Measurements from ENCODE around the gene VIPR1. TPM values are rescaled to one million over a fixed set of nuclear protein-coding genes. Genes with fewer than 3 reads are reported as not detected.
A peak's percentile ranks its signal among the peaks of the same experiment; 100 is the strongest.
"Not testable (repeated sequence)": the region's sequence is repeated elsewhere in the genome, so short reads cannot be mapped to it uniquely, and the experiment has no call there.

VIPR1 gene
- total RNA-seq, 1 donor from 2014 or later, result 0.52 TPM

- Mint-ChIP-seq H3K4me3 (ENCODE audit: low read depth) (peak overlapping the region; percentile 43), H3K27ac (peak overlapping the region; percentile 92), H3K27me3 (ENCODE audit: low read depth) (no peaks in the 10 kb centered on the region), H3K36me3 (ENCODE audit: low read depth) (peaks cover 73% of the 10 kb centered on the region), H3K4me1 (ENCODE audit: low read depth) (peaks cover 28% of the 10 kb centered on the region), H3K9me3 (no peaks in the 10 kb centered on the region)
- DNase-seq (ENCODE audit: low spot score), result peak; percentile 50
- intact Hi-C loops (cut with micrococcal nuclease), result no loop called here
Observed at GRCh38 chr3:42556089-42556632, 53.7 kb downstream of the VIPR1 start.

GRCh38 chr3:42556817-42557216, 54.4 kb downstream of the VIPR1 start:
- Mint-ChIP-seq H3K4me1 (ENCODE audit: low read depth) (peaks cover 31% of the 10 kb centered on the region), H3K27ac (peak overlapping the region; percentile 92), H3K36me3 (ENCODE audit: low read depth) (peaks cover 71% of the 10 kb centered on the region)
- DNase-seq (ENCODE audit: low spot score); H3K9me3 Mint-ChIP-seq; intact Hi-C loops (cut with micrococcal nuclease); H3K27me3 Mint-ChIP-seq (ENCODE audit: low read depth); H3K4me3 Mint-ChIP-seq (ENCODE audit: low read depth): not testable (repeated sequence)

DNA sequence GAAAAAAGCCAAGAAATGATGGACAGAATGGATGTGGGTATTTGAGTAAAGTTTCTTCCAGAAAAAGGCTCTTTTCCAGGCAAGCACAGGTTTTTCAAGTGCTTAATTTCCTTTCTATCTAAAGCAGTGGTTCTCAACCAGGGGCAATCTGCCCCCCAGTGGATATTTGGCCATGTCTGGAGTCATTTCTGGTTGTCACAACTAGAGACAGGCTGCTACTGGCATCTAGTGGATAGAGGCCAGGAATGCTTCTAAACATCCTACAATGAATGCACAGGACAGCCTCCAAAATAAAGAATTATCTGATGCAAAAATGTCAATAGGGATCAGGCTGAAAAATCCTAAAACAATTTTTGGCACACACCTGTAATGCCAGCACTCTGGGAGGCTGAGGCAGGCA, 55.4 kb downstream of the VIPR1 start:
- intact Hi-C loops (cut with micrococcal nuclease), result no loop called here
- Mint-ChIP-seq H3K36me3 (ENCODE audit: low read depth) (peaks cover 68% of the 10 kb centered on the region), H3K27me3 (ENCODE audit: low read depth) (no peaks in the 10 kb centered on the region), H3K4me1 (ENCODE audit: low read depth) (peaks cover 35% of the 10 kb centered on the region), H3K4me3 (ENCODE audit: low read depth) (no peak overlapping the region), H3K27ac (no peak overlapping the region), H3K9me3 (no peaks in the 10 kb centered on the region)
- DNase-seq (ENCODE audit: low spot score), result no peak

GRCh38 chr3:42562047-42562907, 59.8 kb downstream of the VIPR1 start:
- intact Hi-C loops (cut with micrococcal nuclease), result loop anchor here (5.0 kb wide), 1 partner anchor 180 kb away; no protein-coding TSS in a partner anchor
- Mint-ChIP-seq H3K4me1 (ENCODE audit: low read depth) (peaks cover 15% of the 10 kb centered on the region), H3K9me3 (no peaks in the 10 kb centered on the region)

DNA sequence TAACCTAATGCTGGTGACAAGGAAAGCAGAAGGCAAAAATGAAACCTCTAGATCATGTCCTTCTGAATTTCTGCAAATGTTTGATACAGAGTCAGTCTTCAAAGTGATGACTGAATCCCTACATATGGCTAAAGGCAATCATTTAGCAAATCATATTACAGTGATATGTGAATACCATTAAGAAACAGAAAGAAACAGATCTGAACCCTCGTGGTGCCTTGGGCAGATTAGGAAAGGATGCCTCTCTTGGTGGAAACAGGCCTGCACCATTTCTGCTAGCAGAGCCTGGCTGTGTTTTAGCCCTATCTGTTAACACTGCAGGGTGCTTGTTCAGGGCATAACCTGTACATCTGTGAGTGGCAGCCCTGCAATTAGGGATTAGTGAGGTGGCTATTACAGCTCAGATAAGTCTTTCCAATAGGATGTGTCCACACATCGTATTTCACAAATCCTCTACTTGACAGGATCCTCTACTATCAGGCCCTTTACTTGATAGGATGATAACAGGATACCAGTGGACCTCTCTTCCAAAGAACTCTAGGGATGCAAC, 67.2 kb downstream of the VIPR1 start:
- intact Hi-C loops (cut with micrococcal nuclease), result no loop called here
- Mint-ChIP-seq H3K27me3 (ENCODE audit: low read depth) (no peaks in the 10 kb centered on the region), H3K9me3 (peaks cover 11% of the 10 kb centered on the region), H3K27ac (no peak overlapping the region), H3K4me1 (ENCODE audit: low read depth) (peaks cover 10% of the 10 kb centered on the region), H3K4me3 (ENCODE audit: low read depth) (no peak overlapping the region), H3K36me3 (ENCODE audit: low read depth) (peaks cover 57% of the 10 kb centered on the region)
- DNase-seq (ENCODE audit: low spot score), result no peak

More at GRCh38 chr3:42562047-42562907, 59.8 kb downstream of the VIPR1 start:
- Mint-ChIP-seq H3K4me3 (ENCODE audit: low read depth) (no peak overlapping the region), H3K27me3 (ENCODE audit: low read depth) (no peaks in the 10 kb centered on the region), H3K36me3 (ENCODE audit: low read depth) (peaks cover 51% of the 10 kb centered on the region), H3K27ac (peak overlapping the region; percentile 68)
- no peak for DNase-seq (ENCODE audit: low spot score)

DNA sequence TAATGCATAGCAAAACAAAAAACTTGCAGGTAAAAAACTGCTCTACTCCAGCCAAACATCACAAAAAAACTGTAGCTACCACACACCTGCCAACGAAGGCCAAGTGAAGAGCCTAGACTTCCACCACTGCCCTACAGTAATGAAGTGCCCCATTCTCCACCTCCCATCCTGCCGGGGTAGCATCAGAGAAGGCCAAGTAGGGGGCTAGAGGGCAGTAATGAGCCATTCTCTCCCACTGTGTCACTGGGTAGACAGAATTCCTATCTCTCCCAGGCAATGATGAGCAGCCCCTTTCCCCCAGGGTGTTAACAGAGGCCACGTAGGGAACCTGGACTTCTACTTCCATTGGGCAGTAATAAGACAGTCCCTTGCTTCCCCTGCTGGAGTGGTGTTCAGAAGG, 69.8 kb downstream of the VIPR1 start:
- Mint-ChIP-seq H3K36me3 (ENCODE audit: low read depth) (peaks cover 66% of the 10 kb centered on the region), H3K9me3 (peaks cover 22% of the 10 kb centered on the region), H3K4me1 (ENCODE audit: low read depth) (peaks cover 19% of the 10 kb centered on the region), H3K27ac (no peak overlapping the region), H3K4me3 (ENCODE audit: low read depth) (no peak overlapping the region), H3K27me3 (ENCODE audit: low read depth) (no peaks in the 10 kb centered on the region)
- DNase-seq (ENCODE audit: low spot score), result no peak
- intact Hi-C loops (cut with micrococcal nuclease), result no loop called here

DNA sequence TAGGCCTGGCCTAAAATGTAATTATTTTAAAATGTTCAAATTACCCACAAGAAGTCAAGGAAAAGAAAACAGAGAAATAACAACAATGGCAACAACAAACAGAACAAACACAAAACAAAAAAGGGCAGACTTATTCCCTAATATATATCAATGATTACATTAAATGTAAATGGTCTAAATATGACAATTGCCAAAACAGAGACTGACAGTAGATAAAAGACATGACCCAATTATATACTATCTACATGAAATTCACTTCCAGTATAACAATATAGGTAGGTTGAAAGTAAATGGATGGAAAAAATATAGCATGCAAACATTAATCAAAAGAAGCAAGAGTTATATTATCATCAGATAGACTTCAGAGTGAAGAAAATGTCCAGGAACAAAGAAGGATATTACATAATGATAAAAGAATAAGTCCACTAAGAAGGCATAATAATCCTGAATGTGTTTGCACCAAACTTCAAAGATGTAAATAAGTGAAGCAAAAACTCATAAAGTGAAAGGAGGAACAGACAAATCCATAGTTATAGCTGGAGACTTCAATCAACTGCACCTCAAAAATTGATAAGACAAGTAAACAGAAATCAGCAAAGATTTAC, 72.8 kb downstream of the VIPR1 start:
- Mint-ChIP-seq H3K27ac (no peak overlapping the region), H3K4me3 (ENCODE audit: low read depth) (no peak overlapping the region), H3K27me3 (ENCODE audit: low read depth) (no peaks in the 10 kb centered on the region), H3K36me3 (ENCODE audit: low read depth) (peaks cover 72% of the 10 kb centered on the region), H3K9me3 (peaks cover 22% of the 10 kb centered on the region), H3K4me1 (ENCODE audit: low read depth) (peaks cover 27% of the 10 kb centered on the region)
- intact Hi-C loops (cut with micrococcal nuclease), result no loop called here
- no peak for DNase-seq (ENCODE audit: low spot score)

DNA sequence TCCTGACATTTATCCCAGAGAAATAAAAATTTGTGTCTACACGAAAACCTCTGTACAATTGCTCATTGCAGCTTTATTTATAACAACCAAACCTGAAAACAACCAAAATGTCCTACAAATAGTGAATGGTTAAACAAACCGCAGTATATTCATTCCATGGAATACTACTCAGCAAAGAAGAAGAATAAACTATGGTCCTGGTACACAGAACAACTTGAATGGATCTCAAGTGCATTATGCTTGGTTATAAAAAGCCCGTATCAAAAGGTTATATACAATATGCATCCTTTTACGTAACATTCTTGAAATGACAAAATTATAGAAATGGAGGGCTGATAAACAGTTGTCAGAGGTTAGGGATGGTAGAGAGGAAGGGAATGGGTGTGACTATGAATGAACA, 75.6 kb downstream of the VIPR1 start:
- no peak overlapping the region for H3K4me3 Mint-ChIP-seq (ENCODE audit: low read depth)
- peaks cover 22% of the 10 kb centered on the region for H3K9me3 Mint-ChIP-seq
- no peak for DNase-seq (ENCODE audit: low spot score)
- intact Hi-C loops (cut with micrococcal nuclease), result no loop called here
- no peaks in the 10 kb centered on the region for H3K27me3 Mint-ChIP-seq (ENCODE audit: low read depth)
- H3K27ac Mint-ChIP-seq, result no peak overlapping the region
- H3K4me1 Mint-ChIP-seq (ENCODE audit: low read depth), result peaks cover 38% of the 10 kb centered on the region
- H3K36me3 Mint-ChIP-seq (ENCODE audit: low read depth), result peaks cover 61% of the 10 kb centered on the region

DNA sequence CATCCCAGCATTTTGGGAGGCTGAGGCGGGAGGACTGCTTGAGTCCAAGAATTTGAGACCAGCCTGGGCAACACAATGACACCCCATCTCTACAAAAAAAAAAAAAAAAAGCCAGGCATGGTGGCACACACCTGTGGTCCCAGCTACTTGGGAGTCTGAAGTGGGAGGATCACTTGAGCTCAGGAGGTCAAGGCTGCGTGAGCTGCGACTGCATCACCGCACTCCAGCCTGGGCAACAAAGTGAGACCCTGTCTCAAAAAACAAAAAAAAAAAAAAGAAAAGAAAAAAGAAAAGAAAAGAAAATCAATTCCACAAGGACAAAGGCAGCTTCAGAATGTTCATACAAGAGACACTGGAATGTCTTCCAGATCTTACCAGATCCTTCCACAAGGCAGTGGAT, 76.9 kb downstream of the VIPR1 start:
- peaks cover 51% of the 10 kb centered on the region for H3K36me3 Mint-ChIP-seq (ENCODE audit: low read depth)
- H3K4me3 Mint-ChIP-seq (ENCODE audit: low read depth); intact Hi-C loops (cut with micrococcal nuclease); DNase-seq (ENCODE audit: low spot score); H3K27ac Mint-ChIP-seq; H3K27me3 Mint-ChIP-seq (ENCODE audit: low read depth): not testable (repeated sequence)
- peaks cover 14% of the 10 kb centered on the region for H3K9me3 Mint-ChIP-seq
- H3K4me1 Mint-ChIP-seq (ENCODE audit: low read depth), result peaks cover 42% of the 10 kb centered on the region

- DNase-seq (ENCODE audit: low spot score), result no peak
- H3K4me3 Mint-ChIP-seq (ENCODE audit: low read depth), result peak overlapping the region; percentile 93
Observed at GRCh38 chr3:42581400-42581708, 78.9 kb downstream of the VIPR1 start.

GRCh38 chr3:42581709-42582473, 79.4 kb downstream of the VIPR1 start, which contains the start of gene SEC22C:
TSS of gene SEC22C (minus strand) at chr3:42581967. CDS start at chr3:42569046, 12,921 bp downstream.
- Mint-ChIP-seq H3K4me1 (ENCODE audit: low read depth) (peaks cover 47% of the 10 kb centered on the region), H3K4me3 (ENCODE audit: low read depth) (peak within 1 kb of the TSS; percentile 93), H3K27ac (peak within 1 kb of the TSS; percentile 90), H3K27me3 (ENCODE audit: low read depth) (no peaks in the 10 kb centered on the region), H3K9me3 (no peaks in the 10 kb centered on the region), H3K36me3 (ENCODE audit: low read depth) (peaks cover 35% of the 10 kb centered on the region)
- intact Hi-C loops (cut with micrococcal nuclease), result loop anchor here (1.0 to 2.0 kb wide), 5 partner anchors 8 to 191 kb away; partner anchors contain the start of genes CCDC13, NKTR and SS18L2
- DNase-seq (ENCODE audit: low spot score), result peak; percentile 93

More at GRCh38 chr3:42581400-42581708, 78.9 kb downstream of the VIPR1 start:
- Mint-ChIP-seq H3K4me1 (ENCODE audit: low read depth) (peaks cover 47% of the 10 kb centered on the region), H3K36me3 (ENCODE audit: low read depth) (peaks cover 39% of the 10 kb centered on the region), H3K27me3 (ENCODE audit: low read depth) (no peaks in the 10 kb centered on the region), H3K9me3 (no peaks in the 10 kb centered on the region), H3K27ac (peak overlapping the region; percentile 34)
- intact Hi-C loops (cut with micrococcal nuclease), result no loop called here

DNA sequence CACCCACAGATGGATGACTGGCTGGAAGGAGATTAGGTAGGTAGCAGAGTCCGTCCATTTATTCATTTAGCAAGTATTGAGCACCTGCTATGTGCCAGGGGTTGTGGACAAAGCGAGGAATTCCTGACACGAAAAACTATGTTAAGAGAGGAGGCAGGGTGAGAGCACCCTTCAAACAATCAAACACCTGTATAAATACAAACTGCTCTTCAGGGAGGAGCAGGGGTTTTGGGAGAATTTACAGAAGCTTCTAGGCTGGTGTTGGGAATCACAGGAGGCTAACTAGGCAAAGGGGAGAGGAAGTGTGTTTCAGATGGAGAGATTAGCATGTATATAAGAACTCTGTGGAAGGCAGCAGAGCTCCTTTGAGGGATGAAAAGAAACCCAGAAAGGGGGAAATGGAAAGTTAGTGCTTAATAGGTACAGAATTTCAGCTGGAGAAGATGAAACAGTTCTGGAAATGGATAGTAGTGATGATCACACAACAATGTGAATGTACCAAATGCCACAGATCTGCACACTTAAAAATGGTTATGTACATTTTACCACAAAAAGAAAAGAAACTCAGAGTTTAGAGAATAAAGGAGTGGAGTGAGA, 80.1 kb downstream of the VIPR1 start:
- Mint-ChIP-seq H3K27me3 (ENCODE audit: low read depth) (no peaks in the 10 kb centered on the region), H3K4me1 (ENCODE audit: low read depth) (peaks cover 43% of the 10 kb centered on the region), H3K27ac (peak overlapping the region; percentile 90), H3K4me3 (ENCODE audit: low read depth) (peak overlapping the region; percentile 93), H3K9me3 (no peaks in the 10 kb centered on the region), H3K36me3 (ENCODE audit: low read depth) (peaks cover 29% of the 10 kb centered on the region)
- no peak for DNase-seq (ENCODE audit: low spot score)
- intact Hi-C loops (cut with micrococcal nuclease), result loop anchor here (1.0 to 2.0 kb wide), 5 partner anchors 8 to 190 kb away; partner anchors contain the start of genes CCDC13, NKTR and SS18L2
